Skeletal muscle satellite cell (primary cell): ENCODE data around the gene SPOP.

Experiments
- H3K27me3 ChIP-seq: 2 replicates; pipeline ENCODE4 v1.7.0; 2013; ENCODE audit warnings: low read length; ENCODE audit not compliant: control insufficient read depth, insufficient read depth
- H3K36me3 ChIP-seq: 2 replicates; pipeline ENCODE4 v1.7.0; 2013; ENCODE audit warnings: mild to moderate bottlenecking, control low read depth, low read length; ENCODE audit not compliant: insufficient read depth
- H3K4me1 ChIP-seq: 2 replicates; pipeline ENCODE4 v1.7.0; 2013; ENCODE audit warnings: low read length; ENCODE audit not compliant: control insufficient read depth, insufficient read depth
- H3K4me2 ChIP-seq: 2 replicates; pipeline ENCODE4 v1.7.0; 2013; ENCODE audit warnings: mild to moderate bottlenecking, low read length
- H3K4me3 ChIP-seq: 2 replicates; pipeline ENCODE4 v1.7.0; 2013; ENCODE audit warnings: low read length
- H3K9ac ChIP-seq: 2 replicates; pipeline ENCODE4 v1.7.0; 2013; ENCODE audit warnings: mild to moderate bottlenecking, low read depth, low read length, moderate library complexity
- H3K9me3 ChIP-seq: replicated peaks from 2 replicates; pipeline ENCODE4 v1.7.0; 2013; ENCODE audit warnings: mild to moderate bottlenecking, control low read depth, low read length

SPOP gene

DNA sequence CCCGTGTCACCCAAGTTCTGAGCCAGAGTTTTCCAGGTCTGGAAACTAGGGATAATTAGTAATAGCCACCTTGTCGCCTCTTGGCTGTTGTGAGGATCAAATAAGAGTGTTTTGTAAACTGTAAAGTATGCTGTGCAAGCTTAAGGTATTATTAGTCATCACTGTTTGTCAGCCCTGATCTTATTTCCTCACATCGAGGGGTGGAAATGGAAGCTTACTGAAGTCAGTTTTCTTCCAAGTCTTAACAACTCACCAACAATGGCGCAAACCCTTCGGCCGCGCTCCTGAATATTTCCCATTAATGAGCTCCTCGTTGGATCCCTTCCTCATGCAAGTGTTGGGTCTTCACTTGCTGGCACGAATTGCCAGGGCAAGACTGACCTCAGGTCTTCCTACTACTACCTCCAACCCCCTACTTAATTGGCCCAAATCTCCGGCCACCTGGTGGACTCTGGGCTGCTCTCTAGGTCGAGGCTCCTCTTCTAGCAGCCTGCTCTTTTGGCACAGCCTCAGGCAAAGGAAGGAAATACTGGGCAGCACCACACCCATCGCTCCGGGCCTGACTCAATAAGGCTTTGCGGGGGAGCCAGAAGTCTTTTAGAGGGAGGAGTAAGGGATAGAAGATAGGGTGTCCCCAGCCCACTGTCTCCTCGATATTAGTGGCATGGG, 30.8 kb upstream of the SPOP start:
- Histone ChIP-seq H3K36me3 (peaks cover 24% of the 10 kb centered on the region), H3K9ac (peak overlapping the region; percentile 94), H3K4me1 (peaks cover 18% of the 10 kb centered on the region), H3K4me3 (peak overlapping the region; percentile 75), H3K27me3 (no peaks in the 10 kb centered on the region), H3K9me3 (no peaks in the 10 kb centered on the region), H3K4me2 (peak overlapping the region; percentile 83)

GRCh38 chr17:49707608-49708514, 30.0 kb upstream of the SPOP start, which contains the start of gene SLC35B1:
SLC35B1 (minus strand) TSS chr17:49707964; CDS start chr17:49707833, 131 bp downstream.
- peaks cover 32% of the 10 kb centered on the region for H3K36me3 ChIP-seq
- H3K4me1 ChIP-seq: peaks cover 18% of the 10 kb centered on the region
- peak within 1 kb of the TSS; percentile 94 for H3K9ac ChIP-seq
- H3K27me3 ChIP-seq: no peaks in the 10 kb centered on the region
- H3K4me2 ChIP-seq: peak within 1 kb of the TSS; percentile 83
- H3K9me3 ChIP-seq: no peaks in the 10 kb centered on the region
- H3K4me3 ChIP-seq: peak within 1 kb of the TSS; percentile 75

DNA sequence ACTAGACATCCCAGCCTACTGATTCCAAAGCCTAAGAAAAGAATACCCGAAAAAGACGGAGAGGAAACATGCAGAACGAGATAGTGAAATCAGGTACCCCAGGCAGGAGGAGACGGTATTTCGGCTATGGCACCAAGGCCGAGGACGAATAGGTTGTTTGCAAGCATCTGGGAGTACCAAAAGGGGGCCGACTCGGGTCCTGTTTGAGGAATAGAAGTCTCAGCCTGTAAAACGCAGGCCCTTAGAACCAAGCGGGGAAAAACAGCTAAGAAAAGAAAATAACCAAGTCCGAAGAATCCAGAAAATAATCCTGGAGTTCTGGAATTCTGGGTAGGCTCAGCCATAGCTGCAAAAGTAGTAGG, 29.3 kb upstream of the SPOP start:
- peak overlapping the region; percentile 75 for H3K4me3 ChIP-seq
- H3K36me3 ChIP-seq: peaks cover 35% of the 10 kb centered on the region
- peaks cover 18% of the 10 kb centered on the region for H3K4me1 ChIP-seq
- H3K9me3 ChIP-seq: no peaks in the 10 kb centered on the region
- H3K4me2 ChIP-seq: peak overlapping the region; percentile 83
- H3K27me3 ChIP-seq: no peaks in the 10 kb centered on the region
- peak overlapping the region; percentile 94 for H3K9ac ChIP-seq

GRCh38 chr17:49705254-49705653, 27.4 kb upstream of the SPOP start:
- Histone ChIP-seq H3K4me1 (peaks cover 18% of the 10 kb centered on the region), H3K4me2 (no peak overlapping the region), H3K36me3 (peaks cover 53% of the 10 kb centered on the region), H3K27me3 (no peaks in the 10 kb centered on the region), H3K4me3 (no peak overlapping the region), H3K9ac (no peak overlapping the region), H3K9me3 (no peaks in the 10 kb centered on the region)

- Histone ChIP-seq H3K4me2 (no peak overlapping the region), H3K4me3 (no peak overlapping the region), H3K36me3 (peaks cover 60% of the 10 kb centered on the region), H3K9me3 (no peaks in the 10 kb centered on the region), H3K9ac (no peak overlapping the region), H3K4me1 (peaks cover 12% of the 10 kb centered on the region), H3K27me3 (no peaks in the 10 kb centered on the region)
These were observed 25.8 kb upstream of the SPOP start for GRCh38 chr17:49703557-49704277.

GRCh38 chr17:49700960-49701359, 23.1 kb upstream of the SPOP start:
- H3K4me3 ChIP-seq: no peak overlapping the region
- H3K9ac ChIP-seq: no peak overlapping the region
- no peaks in the 10 kb centered on the region for H3K9me3 ChIP-seq
- H3K36me3 ChIP-seq: peaks cover 58% of the 10 kb centered on the region
- no peaks in the 10 kb centered on the region for H3K27me3 ChIP-seq
- no peak overlapping the region for H3K4me2 ChIP-seq
- H3K4me1 ChIP-seq: peaks cover 4% of the 10 kb centered on the region

GRCh38 chr17:49699966-49700575, 22.2 kb upstream of the SPOP start:
- Histone ChIP-seq H3K4me2 (no peak overlapping the region), H3K9ac (no peak overlapping the region), H3K4me1 (peaks cover 4% of the 10 kb centered on the region), H3K9me3 (no peaks in the 10 kb centered on the region), H3K4me3 (no peak overlapping the region), H3K27me3 (no peaks in the 10 kb centered on the region), H3K36me3 (peaks cover 50% of the 10 kb centered on the region)

DNA sequence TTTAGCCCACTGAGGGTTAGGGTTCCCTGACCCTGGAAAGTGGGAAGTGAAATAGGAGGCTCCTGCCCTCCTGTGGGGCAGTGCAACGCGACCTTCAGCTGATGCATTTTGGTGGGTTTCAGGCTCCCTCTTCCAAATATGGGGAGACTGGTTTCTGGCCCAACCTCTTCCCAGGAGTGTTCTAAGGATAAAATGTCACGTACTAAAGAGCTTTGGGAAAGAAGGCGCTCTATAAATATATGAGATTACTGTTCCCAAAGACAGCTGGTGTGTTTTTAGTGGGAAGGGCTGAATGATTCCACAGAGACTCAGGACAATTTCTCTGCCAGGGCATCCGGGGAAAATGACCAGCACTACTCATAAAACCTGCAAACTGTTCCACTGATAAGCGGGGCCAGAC, 20.1 kb upstream of the SPOP start:
- Histone ChIP-seq H3K4me3 (no peak overlapping the region), H3K36me3 (peaks cover 29% of the 10 kb centered on the region), H3K4me2 (no peak overlapping the region), H3K27me3 (no peaks in the 10 kb centered on the region), H3K9ac (no peak overlapping the region), H3K4me1 (peaks cover 4% of the 10 kb centered on the region), H3K9me3 (no peaks in the 10 kb centered on the region)

GRCh38 chr17:49696233-49696761, 18.4 kb upstream of the SPOP start:
- Histone ChIP-seq H3K27me3 (no peaks in the 10 kb centered on the region), H3K4me2 (no peak overlapping the region), H3K4me1 (peaks cover 4% of the 10 kb centered on the region), H3K9ac (no peak overlapping the region), H3K4me3 (no peak overlapping the region), H3K36me3 (peaks cover 17% of the 10 kb centered on the region), H3K9me3 (no peaks in the 10 kb centered on the region)

GRCh38 chr17:49695698-49696232, 17.9 kb upstream of the SPOP start:
- Histone ChIP-seq H3K9ac (no peak overlapping the region), H3K27me3 (no peaks in the 10 kb centered on the region), H3K4me1 (peaks cover 4% of the 10 kb centered on the region), H3K36me3 (peaks cover 11% of the 10 kb centered on the region), H3K9me3 (no peaks in the 10 kb centered on the region), H3K4me3 (no peak overlapping the region), H3K4me2 (no peak overlapping the region)
